GM18861 (cell line): Measurements from ENCODE around the gene LEMD2.

Experiments used
- ATAC-seq: cut with Tn5 transposase; IDR thresholded peaks from one replicate; pipeline ENCODE4 v1.9.1; 2021; ENCODE audit not compliant: unreplicated experiment

The LEMD2 gene

GRCh38 chr6:33820243-33820642 lies 31.3 kb upstream of the LEMD2 start:
- ATAC-seq, result no peak

- no peak for ATAC-seq
These were observed 30.1 kb upstream of the LEMD2 start for GRCh38 chr6:33819021-33819420.

GRCh38 chr6:33818293-33818692 lies 29.4 kb upstream of the LEMD2 start:
- no peak for ATAC-seq

- ATAC-seq, result no peak
These were observed 28.6 kb upstream of the LEMD2 start for GRCh38 chr6:33817489-33817888.

GRCh38 chr6:33816911-33817310 lies 28.0 kb upstream of the LEMD2 start:
- no peak for ATAC-seq

GRCh38 chr6:33815854-33816253 lies 26.9 kb upstream of the LEMD2 start:
- ATAC-seq, result no peak

- ATAC-seq, result no peak
These were observed 25.4 kb upstream of the LEMD2 start for GRCh38 chr6:33813990-33814985.

GRCh38 chr6:33813246-33813904 lies 24.4 kb upstream of the LEMD2 start:
- no peak for ATAC-seq

- no peak for ATAC-seq
These were observed 23.7 kb upstream of the LEMD2 start for GRCh38 chr6:33812669-33813068.

GRCh38 chr6:33809594-33809993 lies 20.7 kb upstream of the LEMD2 start:
- ATAC-seq, result no peak

- ATAC-seq, result no peak
These were observed 19.8 kb upstream of the LEMD2 start for GRCh38 chr6:33808641-33809180.

- no peak for ATAC-seq
These were observed 18.7 kb upstream of the LEMD2 start for GRCh38 chr6:33807606-33808005.

- ATAC-seq, result no peak
These were observed 17.9 kb upstream of the LEMD2 start for GRCh38 chr6:33806841-33807240.

- ATAC-seq, result no peak
These were observed 14.7 kb upstream of the LEMD2 start, which contains the start of gene MLN for GRCh38 chr6:33803571-33804053. TSS of gene MLN (minus strand) at chr6:33804003. CDS start at chr6:33801163, 2,840 bp downstream.

- no peak for ATAC-seq
These were observed 13.4 kb upstream of the LEMD2 start for GRCh38 chr6:33802186-33802958.

GRCh38 chr6:33801611-33802010 lies 12.7 kb upstream of the LEMD2 start:
- no peak for ATAC-seq

GRCh38 chr6:33800248-33800969 lies 11.5 kb upstream of the LEMD2 start:
- ATAC-seq, result no peak

GRCh38 chr6:33799454-33800113 lies 10.7 kb upstream of the LEMD2 start:
- ATAC-seq, result no peak

GRCh38 chr6:33798343-33798848 lies 9.5 kb upstream of the LEMD2 start:
- ATAC-seq, result no peak
